ENCODE results near the gene PLGRKT. TPM values are rescaled to one million over a fixed set of nuclear protein-coding genes. Genes with fewer than 3 reads are reported as not detected.
A peak's percentile ranks its signal among the peaks of the same experiment; 100 is the strongest.
"Not testable (repeated sequence)": the region's sequence is repeated elsewhere in the genome, so short reads cannot be mapped to it uniquely, and the experiment has no call there.

PLGRKT gene
- total RNA-seq, 1 donor from 2014 or later: 44.8 TPM

- intact Hi-C loops (cut with micrococcal nuclease): loop anchor here (1.0 to 5.0 kb wide), 2 partner anchors 12 to 35 kb away; no protein-coding TSS in a partner anchor
- H3K4me1 Mint-ChIP-seq (ENCODE audit: low read depth): peaks cover 29% of the 10 kb centered on the region
- DNase-seq (ENCODE audit: low spot score): no peak
- no peak overlapping the region for H3K4me3 Mint-ChIP-seq
- no peaks in the 10 kb centered on the region for H3K27me3 Mint-ChIP-seq (ENCODE audit: insufficient read depth)
- peaks cover 20% of the 10 kb centered on the region for H3K36me3 Mint-ChIP-seq (ENCODE audit: low read depth)
- peaks cover 28% of the 10 kb centered on the region for H3K9me3 Mint-ChIP-seq
- H3K27ac Mint-ChIP-seq: no peak overlapping the region
These were observed 85.0 kb downstream of the PLGRKT start for GRCh38 chr9:5352637-5353248.

- peaks cover 31% of the 10 kb centered on the region for H3K4me1 Mint-ChIP-seq (ENCODE audit: low read depth)
- H3K36me3 Mint-ChIP-seq (ENCODE audit: low read depth); H3K9me3 Mint-ChIP-seq; H3K27me3 Mint-ChIP-seq (ENCODE audit: insufficient read depth); DNase-seq (ENCODE audit: low spot score): not testable (repeated sequence)
- peak within 1 kb of the TSS; percentile 49 for H3K4me3 Mint-ChIP-seq
- intact Hi-C loops (cut with micrococcal nuclease): loop anchor here (5.0 kb wide), 1 partner anchor 38 kb away; no protein-coding TSS in a partner anchor
- H3K27ac Mint-ChIP-seq: peak within 1 kb of the TSS; percentile 49
These were observed 98.4 kb downstream of the PLGRKT start, which contains the start of gene RLN1 for GRCh38 chr9:5338992-5339981. Gene RLN1, minus strand, starts transcription at chr9:5339876. Its CDS starts 130 bp downstream, at chr9:5339746.

- Mint-ChIP-seq H3K4me3 (no peak overlapping the region), H3K27me3 (ENCODE audit: insufficient read depth) (no peaks in the 10 kb centered on the region), H3K36me3 (ENCODE audit: low read depth) (peaks cover 17% of the 10 kb centered on the region), H3K9me3 (no peaks in the 10 kb centered on the region), H3K27ac (no peak overlapping the region), H3K4me1 (ENCODE audit: low read depth) (peaks cover 36% of the 10 kb centered on the region)
- intact Hi-C loops (cut with micrococcal nuclease): loop anchor here (5.0 kb wide), 1 partner anchor 41 kb away; no protein-coding TSS in a partner anchor
- peak; percentile 23 for DNase-seq (ENCODE audit: low spot score)
These were observed 101.0 kb downstream of the PLGRKT start for GRCh38 chr9:5336688-5337087.

- Mint-ChIP-seq H3K36me3 (ENCODE audit: low read depth) (peaks cover 30% of the 10 kb centered on the region), H3K4me1 (ENCODE audit: low read depth) (peaks cover 16% of the 10 kb centered on the region)
- H3K4me3 Mint-ChIP-seq; DNase-seq (ENCODE audit: low spot score); H3K27ac Mint-ChIP-seq; H3K9me3 Mint-ChIP-seq; H3K27me3 Mint-ChIP-seq (ENCODE audit: insufficient read depth); intact Hi-C loops (cut with micrococcal nuclease): not testable (repeated sequence)
These were observed 106.4 kb downstream of the PLGRKT start for GRCh38 chr9:5331276-5331675.

- Mint-ChIP-seq H3K4me1 (ENCODE audit: low read depth) (peaks cover 5% of the 10 kb centered on the region), H3K27ac (no peak overlapping the region), H3K9me3 (no peaks in the 10 kb centered on the region), H3K36me3 (ENCODE audit: low read depth) (peaks cover 15% of the 10 kb centered on the region), H3K4me3 (no peak overlapping the region), H3K27me3 (ENCODE audit: insufficient read depth) (no peaks in the 10 kb centered on the region)
- intact Hi-C loops (cut with micrococcal nuclease): no loop called here
- DNase-seq (ENCODE audit: low spot score): peak; percentile 15
These were observed 110.7 kb downstream of the PLGRKT start for GRCh38 chr9:5326893-5327548.

GRCh38 chr9:5326187-5326586 lies 111.5 kb downstream of the PLGRKT start:
- Mint-ChIP-seq H3K27ac (no peak overlapping the region), H3K4me3 (no peak overlapping the region), H3K27me3 (ENCODE audit: insufficient read depth) (no peaks in the 10 kb centered on the region), H3K36me3 (ENCODE audit: low read depth) (peaks cover 11% of the 10 kb centered on the region), H3K9me3 (no peaks in the 10 kb centered on the region), H3K4me1 (ENCODE audit: low read depth) (peaks cover 5% of the 10 kb centered on the region)
- DNase-seq (ENCODE audit: low spot score): no peak
- intact Hi-C loops (cut with micrococcal nuclease): no loop called here

- H3K27me3 Mint-ChIP-seq (ENCODE audit: insufficient read depth); H3K4me1 Mint-ChIP-seq (ENCODE audit: low read depth); DNase-seq (ENCODE audit: low spot score); H3K9me3 Mint-ChIP-seq; H3K27ac Mint-ChIP-seq; intact Hi-C loops (cut with micrococcal nuclease); H3K4me3 Mint-ChIP-seq; H3K36me3 Mint-ChIP-seq (ENCODE audit: low read depth): not testable (repeated sequence)
These were observed 116.1 kb downstream of the PLGRKT start for GRCh38 chr9:5321601-5322000.

GRCh38 chr9:5321058-5321457 lies 116.7 kb downstream of the PLGRKT start:
- Mint-ChIP-seq H3K4me1 (ENCODE audit: low read depth) (peaks cover under 1% of the 10 kb centered on the region), H3K27ac (no peak overlapping the region), H3K36me3 (ENCODE audit: low read depth) (peaks cover 9% of the 10 kb centered on the region), H3K27me3 (ENCODE audit: insufficient read depth) (no peaks in the 10 kb centered on the region), H3K4me3 (no peak overlapping the region), H3K9me3 (peaks cover 11% of the 10 kb centered on the region)
- intact Hi-C loops (cut with micrococcal nuclease): no loop called here
- DNase-seq (ENCODE audit: low spot score): no peak

- not testable (repeated sequence) for DNase-seq (ENCODE audit: low spot score); H3K27me3 Mint-ChIP-seq (ENCODE audit: insufficient read depth); H3K4me1 Mint-ChIP-seq (ENCODE audit: low read depth); H3K27ac Mint-ChIP-seq; H3K4me3 Mint-ChIP-seq
- peaks cover 27% of the 10 kb centered on the region for H3K9me3 Mint-ChIP-seq
- peaks cover 16% of the 10 kb centered on the region for H3K36me3 Mint-ChIP-seq (ENCODE audit: low read depth)
- intact Hi-C loops (cut with micrococcal nuclease): loop anchor here (5.0 kb wide), 1 partner anchor 36 kb away; no protein-coding TSS in a partner anchor
These were observed 121.3 kb downstream of the PLGRKT start for GRCh38 chr9:5316406-5316805.

- Mint-ChIP-seq H3K27ac (no peak overlapping the region), H3K27me3 (ENCODE audit: insufficient read depth) (peaks cover 4% of the 10 kb centered on the region), H3K36me3 (ENCODE audit: low read depth) (peaks cover 16% of the 10 kb centered on the region), H3K4me1 (ENCODE audit: low read depth) (no peaks in the 10 kb centered on the region), H3K4me3 (no peak overlapping the region), H3K9me3 (peaks cover 27% of the 10 kb centered on the region)
- intact Hi-C loops (cut with micrococcal nuclease): loop anchor here (5.0 kb wide), 1 partner anchor 37 kb away; no protein-coding TSS in a partner anchor
- DNase-seq (ENCODE audit: low spot score): no peak
These were observed 122.4 kb downstream of the PLGRKT start for GRCh38 chr9:5315187-5315923.

- Mint-ChIP-seq H3K4me1 (ENCODE audit: low read depth) (no peaks in the 10 kb centered on the region), H3K36me3 (ENCODE audit: low read depth) (peaks cover 8% of the 10 kb centered on the region), H3K27ac (no peak overlapping the region), H3K27me3 (ENCODE audit: insufficient read depth) (peaks cover 6% of the 10 kb centered on the region), H3K4me3 (no peak overlapping the region), H3K9me3 (peaks cover 16% of the 10 kb centered on the region)
- no peak for DNase-seq (ENCODE audit: low spot score)
- intact Hi-C loops (cut with micrococcal nuclease): no loop called here
These were observed 126.9 kb downstream of the PLGRKT start for GRCh38 chr9:5310851-5311250.

Data from activated T-helper 1 cell treated with anti-CD3 and anti-CD28 coated beads, Interleukin-12 subunit alpha, Interleukin-12 subunit beta, Interleukin-2, Interleukin-4 antibody, amounts not matched to agents 30 ng/mL and 10 ng/mL and 1 ng/mL, durations not matched to agents 14 hours and 24 hours and 36 hours (primary cell).